Measurements from ENCODE around the gene ELMO1. TPM values are rescaled to one million over a fixed set of nuclear protein-coding genes. Genes with fewer than 3 reads are reported as not detected.

The ELMO1 gene
- total and polyA plus RNA-seq, 8 donors = 18.2 to 55.3 (median 45.6) TPM

DNA sequence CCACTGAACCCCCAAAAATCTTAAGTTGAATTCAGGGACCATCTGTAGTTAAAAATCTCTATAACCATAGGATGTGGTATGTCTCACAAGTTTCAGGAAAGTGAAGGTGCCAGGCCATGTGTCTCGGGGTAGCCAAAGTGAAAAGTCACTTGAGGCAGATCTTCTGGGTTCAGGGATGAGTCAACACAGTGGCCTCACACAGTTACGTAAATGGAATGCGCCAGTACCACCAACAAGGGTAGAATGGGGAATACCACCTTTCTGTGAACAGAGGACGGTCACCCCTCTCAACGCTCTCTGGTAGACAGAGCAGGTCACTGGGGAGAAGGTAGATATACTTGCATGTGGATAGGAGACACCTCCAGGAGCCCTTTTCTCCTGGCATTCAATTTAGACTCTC is 71.4 kb downstream of the ELMO1 start:
- TF ChIP-seq, protein P1, sequence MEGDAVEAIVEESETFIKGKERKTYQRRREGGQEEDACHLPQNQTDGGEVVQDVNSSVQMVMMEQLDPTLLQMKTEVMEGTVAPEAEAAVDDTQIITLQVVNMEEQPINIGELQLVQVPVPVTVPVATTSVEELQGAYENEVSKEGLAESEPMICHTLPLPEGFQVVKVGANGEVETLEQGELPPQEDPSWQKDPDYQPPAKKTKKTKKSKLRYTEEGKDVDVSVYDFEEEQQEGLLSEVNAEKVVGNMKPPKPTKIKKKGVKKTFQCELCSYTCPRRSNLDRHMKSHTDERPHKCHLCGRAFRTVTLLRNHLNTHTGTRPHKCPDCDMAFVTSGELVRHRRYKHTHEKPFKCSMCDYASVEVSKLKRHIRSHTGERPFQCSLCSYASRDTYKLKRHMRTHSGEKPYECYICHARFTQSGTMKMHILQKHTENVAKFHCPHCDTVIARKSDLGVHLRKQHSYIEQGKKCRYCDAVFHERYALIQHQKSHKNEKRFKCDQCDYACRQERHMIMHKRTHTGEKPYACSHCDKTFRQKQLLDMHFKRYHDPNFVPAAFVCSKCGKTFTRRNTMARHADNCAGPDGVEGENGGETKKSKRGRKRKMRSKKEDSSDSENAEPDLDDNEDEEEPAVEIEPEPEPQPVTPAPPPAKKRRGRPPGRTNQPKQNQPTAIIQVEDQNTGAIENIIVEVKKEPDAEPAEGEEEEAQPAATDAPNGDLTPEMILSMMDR (IDR thresholded peaks at IDR 0.05) = no peak
- Histone ChIP-seq H3K9me3 (peaks cover 0 to 15% of the 10 kb centered on the region in 2 donors), H3K4me3 (no peak overlapping the region), H3K36me3 (no peaks in the 10 kb centered on the region), H3K27ac (no peak overlapping the region), H3K4me1 (no peaks in the 10 kb centered on the region), H3K27me3 (no peaks in the 10 kb centered on the region)
- DNase-seq = no peak
- ATAC-seq = no peak
- intact Hi-C loops (cut with DNase I) = no loop called here

DNA sequence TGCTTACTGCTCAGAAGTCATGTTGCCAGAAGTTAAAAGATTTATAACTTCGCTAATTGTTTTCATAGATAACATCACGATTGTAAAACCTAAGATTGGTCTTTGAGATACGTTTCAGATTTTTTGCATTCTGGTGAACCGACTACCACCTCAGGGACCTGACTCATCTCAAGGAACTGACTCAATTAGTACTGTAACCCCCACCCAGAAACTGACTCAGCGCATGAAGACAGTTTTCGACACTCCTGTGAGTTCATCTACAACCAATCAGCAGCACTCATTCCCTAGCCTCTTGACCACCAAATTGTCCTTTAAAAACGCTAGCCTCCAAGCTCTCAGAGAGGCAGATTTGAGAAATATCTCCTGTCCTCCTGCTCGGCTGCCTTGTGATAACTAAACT is 72.3 kb downstream of the ELMO1 start:
- ATAC-seq = no peak
- no peak for DNase-seq
- Histone ChIP-seq H3K27ac (no peak overlapping the region), H3K9me3 (peaks cover 0 to 15% of the 10 kb centered on the region in 2 donors), H3K36me3 (no peaks in the 10 kb centered on the region), H3K27me3 (no peaks in the 10 kb centered on the region), H3K4me3 (no peak overlapping the region), H3K4me1 (no peaks in the 10 kb centered on the region)
- intact Hi-C loops (cut with DNase I) = no loop called here
- TF ChIP-seq, protein P1 (IDR thresholded peaks at IDR 0.05) = no peak

- H3K9me3 ChIP-seq = peaks cover 0 to 15% of the 10 kb centered on the region in 2 donors
- peaks cover 0 to 9% of the 10 kb centered on the region in 2 donors for H3K4me1 ChIP-seq
- intact Hi-C loops (cut with DNase I) = no loop called here
- no peaks in the 10 kb centered on the region for H3K27me3 ChIP-seq
- DNase-seq (no peak), ATAC-seq (no peak)
- no peaks in the 10 kb centered on the region for H3K36me3 ChIP-seq
- no peak overlapping the region for H3K27ac ChIP-seq
- no peak overlapping the region for H3K4me3 ChIP-seq
- TF ChIP-seq, protein P1 (IDR thresholded peaks at IDR 0.05) = no peak
These were observed 75.9 kb downstream of the ELMO1 start for GRCh38 chr7:37372750-37373149.

DNA sequence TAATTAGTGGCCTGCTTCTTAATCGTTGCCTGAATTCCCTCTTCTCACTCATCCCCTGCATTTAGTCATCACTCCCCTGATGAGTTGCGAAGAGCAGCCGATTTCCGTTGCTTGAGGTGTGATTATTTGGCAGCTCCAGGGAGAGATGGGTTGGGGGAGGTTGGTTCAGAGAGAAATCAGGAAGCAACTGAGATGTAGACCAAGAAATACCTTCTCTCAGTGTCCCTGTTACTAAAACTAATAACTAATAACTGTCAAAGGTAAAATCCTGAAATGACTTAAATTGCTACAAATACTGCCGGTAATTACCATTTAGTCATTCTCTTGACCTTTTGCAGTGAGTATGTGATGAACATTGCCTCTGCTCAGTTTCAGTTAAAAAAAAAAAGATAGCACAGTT is 76.9 kb downstream of the ELMO1 start:
- DNase-seq (no peak), ATAC-seq (no peak)
- peaks cover 0 to 8% of the 10 kb centered on the region in 2 donors for H3K9me3 ChIP-seq
- intact Hi-C loops (cut with DNase I) = no loop called here
- H3K27ac ChIP-seq = no peak overlapping the region
- H3K4me3 ChIP-seq = no peak overlapping the region
- H3K36me3 ChIP-seq = no peaks in the 10 kb centered on the region
- H3K4me1 ChIP-seq = peaks cover 0 to 9% of the 10 kb centered on the region in 2 donors
- no peaks in the 10 kb centered on the region for H3K27me3 ChIP-seq
- TF ChIP-seq, protein P1 (IDR thresholded peaks at IDR 0.05) = no peak

DNA sequence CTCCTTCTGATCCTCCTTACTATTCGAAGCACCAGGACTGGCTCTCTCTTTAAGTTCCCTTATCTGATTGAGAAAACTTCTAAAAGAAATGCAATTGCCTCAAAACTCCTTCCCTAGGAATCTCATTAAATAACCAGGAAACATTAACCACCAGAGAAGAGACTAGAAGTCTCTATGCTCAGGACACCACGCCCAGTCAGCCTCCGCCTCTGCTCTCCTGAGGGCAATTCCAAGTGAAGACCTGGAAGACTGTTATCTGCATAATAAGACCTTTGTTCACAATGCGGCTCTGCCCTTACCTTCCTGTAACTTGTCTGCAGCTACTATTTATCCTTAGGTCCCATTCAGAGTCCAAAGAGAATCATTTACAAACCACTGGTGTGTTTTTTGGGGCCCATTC is 78.8 kb downstream of the ELMO1 start:
- H3K27me3 ChIP-seq = no peaks in the 10 kb centered on the region
- peaks cover 0 to 12% of the 10 kb centered on the region in 2 donors for H3K4me1 ChIP-seq
- DNase-seq = no peak
- TF ChIP-seq, protein P1 (IDR thresholded peaks at IDR 0.05) = no peak
- no peak overlapping the region for H3K4me3 ChIP-seq
- H3K27ac ChIP-seq = no peak overlapping the region
- intact Hi-C loops (cut with DNase I) = no loop called here
- H3K9me3 ChIP-seq = no peaks in the 10 kb centered on the region
- H3K36me3 ChIP-seq = no peaks in the 10 kb centered on the region
- no peak for ATAC-seq

All from left lung (tissue), 10 donors.